HG03469 (cell line): Measurements from ENCODE around the gene NTNG2.
"Not testable (repeated sequence)": the region's sequence is repeated elsewhere in the genome, so short reads cannot be mapped to it uniquely, and the experiment has no call there.

Experiments used
- ATAC-seq: cut with Tn5 transposase; IDR thresholded peaks from one replicate; pipeline ENCODE4 v1.9.1; 2021; ENCODE audit warnings: mild to moderate bottlenecking, moderate library complexity, moderate number of reproducible peaks; ENCODE audit not compliant: unreplicated experiment

Gene NTNG2

GRCh38 chr9:132161743-132162184 lies at the start of gene NTNG2:
Gene NTNG2 (plus strand): TSS chr9:132162058. CDS start chr9:132166832, 4,774 bp downstream.
- no peak for ATAC-seq

- ATAC-seq: no peak
These were observed 47.7 kb upstream of the NTNG2 start for GRCh38 chr9:132114102-132114707.

GRCh38 chr9:132116583-132116982 lies 45.3 kb upstream of the NTNG2 start:
- no peak for ATAC-seq

GRCh38 chr9:132117694-132118093 lies 44.2 kb upstream of the NTNG2 start:
- ATAC-seq: no peak

GRCh38 chr9:132121021-132121420 lies 40.8 kb upstream of the NTNG2 start:
- ATAC-seq: no peak

GRCh38 chr9:132124800-132125199 lies 37.1 kb upstream of the NTNG2 start:
- no peak for ATAC-seq

- ATAC-seq: no peak
These were observed 36.5 kb upstream of the NTNG2 start for GRCh38 chr9:132125361-132125760.

GRCh38 chr9:132125944-132126679 lies 35.7 kb upstream of the NTNG2 start:
- ATAC-seq: no peak

- ATAC-seq: no peak
These were observed 35.1 kb upstream of the NTNG2 start for GRCh38 chr9:132126680-132127236.

- ATAC-seq: no peak
These were observed 33.8 kb upstream of the NTNG2 start for GRCh38 chr9:132127888-132128534.

- no peak for ATAC-seq
These were observed 32.3 kb upstream of the NTNG2 start for GRCh38 chr9:132129535-132129934.

GRCh38 chr9:132134085-132134484 lies 27.8 kb upstream of the NTNG2 start:
- not testable (repeated sequence) for ATAC-seq

GRCh38 chr9:132135456-132135855 lies 26.4 kb upstream of the NTNG2 start:
- no peak for ATAC-seq

GRCh38 chr9:132136151-132136780 lies 25.6 kb upstream of the NTNG2 start:
- no peak for ATAC-seq

GRCh38 chr9:132141344-132141947 lies 20.4 kb upstream of the NTNG2 start:
- no peak for ATAC-seq

GRCh38 chr9:132141948-132142594 lies 19.8 kb upstream of the NTNG2 start:
- no peak for ATAC-seq

GRCh38 chr9:132142924-132143323 lies 18.9 kb upstream of the NTNG2 start:
- no peak for ATAC-seq

GRCh38 chr9:132143359-132143758 lies 18.5 kb upstream of the NTNG2 start:
- ATAC-seq: no peak

- no peak for ATAC-seq
These were observed 17.0 kb upstream of the NTNG2 start for GRCh38 chr9:132144708-132145365.

GRCh38 chr9:132146039-132146438 lies 15.8 kb upstream of the NTNG2 start:
- no peak for ATAC-seq
